ENCODE data around the gene C20orf173.
A peak's percentile ranks its signal among the peaks of the same experiment; 100 is the strongest.

C20orf173 gene

GRCh38 chr20:35508493-35509218 lies 20.8 kb downstream of the C20orf173 start:
- no peak for FAIRE-seq
- no peak for DNase-seq (ENCODE audit: low spot score)

GRCh38 chr20:35506872-35507638 lies 22.4 kb downstream of the C20orf173 start:
- FAIRE-seq (no peak), DNase-seq (ENCODE audit: low spot score) (peak; percentile 29)

- DNase-seq (ENCODE audit: low spot score) = no peak
- no peak for FAIRE-seq
Observed at GRCh38 chr20:35506179-35506578, 23.3 kb downstream of the C20orf173 start.

GRCh38 chr20:35504751-35505150 lies 24.7 kb downstream of the C20orf173 start:
- DNase-seq (ENCODE audit: low spot score) (no peak), FAIRE-seq (no peak)

- FAIRE-seq (no peak), DNase-seq (ENCODE audit: low spot score) (no peak)
Observed at GRCh38 chr20:35503841-35504561, 25.5 kb downstream of the C20orf173 start.

- FAIRE-seq (no peak), DNase-seq (ENCODE audit: low spot score) (no peak)
Observed at GRCh38 chr20:35503281-35503680, 26.2 kb downstream of the C20orf173 start.

GRCh38 chr20:35502352-35502751 lies 27.1 kb downstream of the C20orf173 start:
- DNase-seq (ENCODE audit: low spot score) (no peak), FAIRE-seq (no peak)

- FAIRE-seq (no peak), DNase-seq (ENCODE audit: low spot score) (no peak)
Observed at GRCh38 chr20:35499271-35499670, 30.2 kb downstream of the C20orf173 start.

GRCh38 chr20:35497780-35498189 lies 31.7 kb downstream of the C20orf173 start:
- DNase-seq (ENCODE audit: low spot score) (no peak), FAIRE-seq (no peak)

- FAIRE-seq = no peak
- no peak for DNase-seq (ENCODE audit: low spot score)
Observed at GRCh38 chr20:35497320-35497719, 32.1 kb downstream of the C20orf173 start.

- no peak for FAIRE-seq
- DNase-seq (ENCODE audit: low spot score) = no peak
Observed at GRCh38 chr20:35496481-35496880, 33.0 kb downstream of the C20orf173 start.

- FAIRE-seq (no peak), DNase-seq (ENCODE audit: low spot score) (no peak)
Observed at GRCh38 chr20:35492352-35492751, 37.1 kb downstream of the C20orf173 start.

GRCh38 chr20:35491823-35492222 lies 37.6 kb downstream of the C20orf173 start:
- DNase-seq (ENCODE audit: low spot score) = no peak
- no peak for FAIRE-seq

GRCh38 chr20:35490736-35491181 lies 38.7 kb downstream of the C20orf173 start:
- FAIRE-seq (no peak), DNase-seq (ENCODE audit: low spot score) (no peak)

- FAIRE-seq (no peak), DNase-seq (ENCODE audit: low spot score) (no peak)
Observed at GRCh38 chr20:35489717-35490116, 39.7 kb downstream of the C20orf173 start.

GRCh38 chr20:35487479-35487878 lies 42.0 kb downstream of the C20orf173 start:
- FAIRE-seq (no peak), DNase-seq (ENCODE audit: low spot score) (no peak)

- no peak for DNase-seq (ENCODE audit: low spot score)
- no peak for FAIRE-seq
Observed at GRCh38 chr20:35479798-35480197, 49.7 kb downstream of the C20orf173 start.

GRCh38 chr20:35478804-35479472 lies 50.5 kb downstream of the C20orf173 start:
- FAIRE-seq (no peak), DNase-seq (ENCODE audit: low spot score) (no peak)

All from RCC 7860 (cell line).